ENCODE measurements around the gene LIPG. TPM values are rescaled to one million over a fixed set of nuclear protein-coding genes. Genes with fewer than 3 reads are reported as not detected.

Gene LIPG
- total RNA-seq, 2 donors from 2014 or later = 2.8 to 30.5 TPM

GRCh38 chr18:49612515-49613033 is 50.7 kb downstream of the LIPG start:
- no peaks in the 10 kb centered on the region for H3K4me1 ChIP-seq (ENCODE audit: control insufficient read depth in 1 of 2, low read depth in 2 of 2)
- DNase-seq (ENCODE audit: low spot score) = no peak
- no peak overlapping the region for H3K4me3 ChIP-seq
- no peak for ATAC-seq (ENCODE audit: insufficient number of reproducible peaks, low FRiP score, low read depth)
- TF ChIP-seq CTCF (IDR thresholded peaks at IDR 0.05) = no peak
- no peaks in the 10 kb centered on the region for H3K27me3 ChIP-seq (replicated peaks; ENCODE audit: insufficient read depth)
- no peaks in the 10 kb centered on the region for H3K36me3 ChIP-seq
- no peaks in the 10 kb centered on the region for H3K9me3 ChIP-seq
- no peak overlapping the region for H3K27ac ChIP-seq

- TF ChIP-seq CTCF (IDR thresholded peaks at IDR 0.05) = no peak
- DNase-seq (ENCODE audit: low spot score) = no peak
- no peaks in the 10 kb centered on the region for H3K9me3 ChIP-seq
- H3K4me1 ChIP-seq (ENCODE audit: control insufficient read depth in 1 of 2, low read depth in 2 of 2) = no peaks in the 10 kb centered on the region
- no peaks in the 10 kb centered on the region for H3K36me3 ChIP-seq
- no peak for ATAC-seq (ENCODE audit: insufficient number of reproducible peaks, low FRiP score, low read depth)
- H3K4me3 ChIP-seq = no peak overlapping the region
- no peak overlapping the region for H3K27ac ChIP-seq
- H3K27me3 ChIP-seq (replicated peaks; ENCODE audit: insufficient read depth) = no peaks in the 10 kb centered on the region
Measured at GRCh38 chr18:49613141-49613640, 51.3 kb downstream of the LIPG start.

GRCh38 chr18:49613641-49614151 is 51.8 kb downstream of the LIPG start:
- DNase-seq (ENCODE audit: low spot score) (no peak), ATAC-seq (ENCODE audit: insufficient number of reproducible peaks, low FRiP score, low read depth) (no peak)

GRCh38 chr18:49616618-49617328 is 54.9 kb downstream of the LIPG start:
- no peaks in the 10 kb centered on the region for H3K27me3 ChIP-seq (replicated peaks; ENCODE audit: insufficient read depth)
- DNase-seq (ENCODE audit: low spot score) = no peak
- H3K27ac ChIP-seq = no peak overlapping the region
- TF ChIP-seq CTCF (IDR thresholded peaks at IDR 0.05) = no peak
- no peaks in the 10 kb centered on the region for H3K36me3 ChIP-seq
- no peak overlapping the region for H3K4me3 ChIP-seq
- ATAC-seq (ENCODE audit: insufficient number of reproducible peaks, low FRiP score, low read depth) = no peak
- H3K4me1 ChIP-seq (ENCODE audit: control insufficient read depth in 1 of 2, low read depth in 2 of 2) = no peaks in the 10 kb centered on the region
- no peaks in the 10 kb centered on the region for H3K9me3 ChIP-seq

More at GRCh38 chr18:49613641-49614151, 51.8 kb downstream of the LIPG start:
- no peak for TF ChIP-seq CTCF (IDR thresholded peaks at IDR 0.05)
- Histone ChIP-seq H3K27ac (no peak overlapping the region), H3K36me3 (no peaks in the 10 kb centered on the region), H3K9me3 (no peaks in the 10 kb centered on the region), H3K4me1 (ENCODE audit: control insufficient read depth in 1 of 2, low read depth in 2 of 2) (no peaks in the 10 kb centered on the region), H3K4me3 (no peak overlapping the region), H3K27me3 (replicated peaks; ENCODE audit: insufficient read depth) (no peaks in the 10 kb centered on the region)

GRCh38 chr18:49617329-49617695 is 55.5 kb downstream of the LIPG start:
- no peaks in the 10 kb centered on the region for H3K4me1 ChIP-seq (ENCODE audit: control insufficient read depth in 1 of 2, low read depth in 2 of 2)
- DNase-seq (ENCODE audit: low spot score) (no peak), ATAC-seq (ENCODE audit: insufficient number of reproducible peaks, low FRiP score, low read depth) (no peak)
- no peaks in the 10 kb centered on the region for H3K36me3 ChIP-seq
- H3K4me3 ChIP-seq = no peak overlapping the region
- H3K27me3 ChIP-seq (replicated peaks; ENCODE audit: insufficient read depth) = peaks cover under 1% of the 10 kb centered on the region
- H3K9me3 ChIP-seq = no peaks in the 10 kb centered on the region
- no peak overlapping the region for H3K27ac ChIP-seq
- no peak for TF ChIP-seq CTCF (IDR thresholded peaks at IDR 0.05)

Data from thoracic aorta (tissue), 2 donors.